Iris pigment epithelial cell (primary cell): ENCODE results near the gene CACHD1.
"Not testable (repeated sequence)": the region's sequence is repeated elsewhere in the genome, so short reads cannot be mapped to it uniquely, and the experiment has no call there.

Source experiments
- DNase-seq: peaks from one replicate; pipeline ENCODE4 v3.0.0-alpha.2; 2011; ENCODE audit warnings: low read depth

The CACHD1 gene

GRCh38 chr1:64594446-64594845, 124.5 kb downstream of the CACHD1 start:
- no peak for DNase-seq

DNA sequence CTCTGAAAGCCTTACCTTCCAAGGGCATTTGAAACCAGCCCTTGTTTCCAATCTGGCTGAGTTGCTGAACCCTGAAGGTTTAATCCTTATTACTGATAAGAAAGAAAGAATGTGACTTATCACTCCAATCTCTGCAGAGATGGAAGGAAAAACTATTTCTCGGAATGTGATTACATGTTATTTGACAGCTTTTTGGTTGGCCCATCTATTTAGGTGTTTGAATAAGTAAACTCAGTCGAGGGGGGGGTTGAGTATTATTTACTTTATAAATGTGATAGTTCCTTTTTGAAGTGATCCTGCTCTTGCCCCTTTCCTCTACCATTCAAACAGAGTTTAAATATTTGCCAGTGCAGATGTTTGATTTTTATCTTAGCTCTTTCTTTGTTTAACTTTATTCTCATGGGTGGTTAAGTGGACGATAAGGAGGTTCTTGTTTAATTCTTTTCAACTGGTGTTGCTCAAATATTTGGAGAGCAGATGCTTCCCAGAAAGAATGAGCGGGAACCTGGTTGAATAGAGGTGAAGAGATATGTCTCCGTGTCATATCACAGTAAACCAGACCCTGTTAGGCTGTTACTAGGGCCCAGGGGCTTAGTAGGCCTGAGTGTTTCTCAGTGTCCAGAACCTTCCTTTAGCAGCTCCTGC, 126.1 kb downstream of the CACHD1 start:
- DNase-seq: no peak

DNA sequence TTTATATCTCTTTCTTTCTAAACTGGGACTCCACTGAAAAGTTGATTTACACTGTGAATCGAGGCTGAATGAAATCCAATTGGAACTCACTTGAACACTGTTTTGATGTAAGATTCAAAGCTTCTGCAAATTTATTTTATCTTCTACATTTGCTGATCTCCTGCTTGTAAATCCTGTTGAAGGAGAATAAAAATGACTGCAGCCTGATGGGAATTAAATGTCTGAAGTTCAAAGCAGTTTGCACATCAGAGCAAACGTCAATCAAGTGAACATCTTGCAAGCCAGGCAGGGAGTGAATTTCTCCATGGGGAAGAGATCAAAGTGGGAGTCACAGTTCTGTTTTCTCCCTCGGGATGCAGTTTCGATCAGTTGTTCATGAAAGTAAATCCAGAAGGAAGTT, 127.2 kb downstream of the CACHD1 start:
- DNase-seq: no peak

DNA sequence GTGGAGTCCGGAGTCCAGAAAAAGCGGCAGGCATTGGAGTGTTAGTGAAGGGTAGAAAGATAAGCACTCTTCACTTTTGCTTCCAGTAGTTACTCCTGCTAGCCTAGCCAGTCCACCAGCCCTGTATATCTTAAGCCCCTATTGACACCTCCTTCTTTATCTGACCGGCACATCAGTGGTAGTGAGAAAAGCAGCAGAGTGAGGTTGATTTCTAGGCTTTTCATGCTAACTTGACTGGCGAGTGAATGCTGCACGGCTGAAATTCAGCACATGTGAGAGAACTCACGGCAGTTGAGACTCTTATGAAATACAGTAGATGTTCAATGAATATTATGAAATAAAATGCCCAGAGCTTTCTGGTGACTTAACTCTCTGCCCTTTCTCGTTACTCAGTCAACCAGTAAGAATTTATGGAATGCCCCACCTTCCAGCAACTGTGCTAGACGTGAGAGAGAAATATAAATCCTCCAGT, 128.2 kb downstream of the CACHD1 start:
- DNase-seq: peak; percentile 92

DNA sequence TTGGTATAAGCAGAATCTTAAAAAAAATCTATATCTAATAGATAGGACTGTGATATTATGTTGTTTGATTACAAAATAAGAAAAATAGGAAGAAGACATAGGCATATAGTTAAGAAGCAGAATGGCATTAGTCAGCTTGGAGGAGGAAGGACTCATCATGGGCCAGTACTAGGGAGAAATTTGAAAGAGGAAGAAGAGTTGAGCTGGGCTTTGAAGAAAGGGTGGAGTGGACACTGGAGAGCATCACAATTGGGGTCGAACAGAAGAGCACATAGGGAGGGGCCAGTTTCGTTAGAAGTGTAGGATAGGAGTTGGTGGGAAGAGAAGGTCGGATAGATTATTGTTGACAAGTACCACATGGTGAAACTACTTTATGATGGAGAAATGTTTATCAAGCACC, 129.3 kb downstream of the CACHD1 start:
- no peak for DNase-seq

DNA sequence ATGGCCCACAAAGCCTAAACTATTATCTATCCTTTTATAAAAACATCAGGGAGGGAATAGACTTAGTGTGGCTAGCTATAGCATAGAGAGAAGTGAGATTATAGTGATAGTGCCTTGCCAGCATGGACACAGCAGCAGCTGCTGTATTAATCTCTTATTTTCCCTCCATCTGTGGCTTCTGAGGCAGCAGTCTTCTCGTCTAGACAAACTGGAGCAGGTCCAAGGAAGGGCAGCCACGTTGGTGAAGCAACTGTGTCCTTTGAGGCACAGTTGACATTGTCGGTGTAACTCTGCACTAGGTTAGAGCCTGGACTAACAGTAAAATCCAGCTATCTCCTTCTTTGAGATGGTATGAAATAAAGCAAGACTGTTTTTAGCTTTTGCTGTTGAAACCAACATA, 131.3 kb downstream of the CACHD1 start:
- DNase-seq: no peak

DNA sequence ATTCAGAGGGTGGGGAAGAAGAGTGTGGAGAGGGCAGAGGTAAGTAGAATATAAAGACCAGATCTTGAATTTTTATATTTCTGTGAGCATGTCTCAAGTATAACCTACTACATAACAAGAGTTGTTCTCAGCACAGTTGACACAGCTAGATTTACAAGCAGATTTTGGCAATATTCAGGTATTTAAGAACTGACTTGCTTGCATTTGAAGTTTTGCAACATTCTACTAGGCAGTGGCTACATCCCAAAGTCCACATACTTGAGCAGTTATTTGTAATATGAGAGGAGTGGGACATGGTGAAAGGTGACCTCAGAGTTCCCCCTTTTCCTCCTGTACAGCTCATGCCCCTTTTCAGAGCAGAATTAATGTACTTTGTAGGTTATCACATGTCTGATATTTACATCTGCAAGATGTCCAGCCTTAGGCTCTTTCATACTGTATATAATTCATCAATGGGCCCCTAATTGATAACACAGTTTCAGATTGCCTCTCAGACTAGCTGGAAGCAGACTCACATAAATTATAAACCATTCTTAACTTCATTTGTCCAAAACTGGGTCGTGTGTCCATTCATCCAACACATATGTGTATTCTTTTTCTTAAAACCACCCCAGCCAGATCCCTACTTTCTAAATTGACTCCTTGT, 138.2 kb downstream of the CACHD1 start:
- peak; percentile 49 for DNase-seq

- DNase-seq: no peak
Observed at GRCh38 chr1:64608651-64609048, 138.7 kb downstream of the CACHD1 start.

- not testable (repeated sequence) for DNase-seq
Observed at GRCh38 chr1:64610950-64611349, 141.0 kb downstream of the CACHD1 start.

DNA sequence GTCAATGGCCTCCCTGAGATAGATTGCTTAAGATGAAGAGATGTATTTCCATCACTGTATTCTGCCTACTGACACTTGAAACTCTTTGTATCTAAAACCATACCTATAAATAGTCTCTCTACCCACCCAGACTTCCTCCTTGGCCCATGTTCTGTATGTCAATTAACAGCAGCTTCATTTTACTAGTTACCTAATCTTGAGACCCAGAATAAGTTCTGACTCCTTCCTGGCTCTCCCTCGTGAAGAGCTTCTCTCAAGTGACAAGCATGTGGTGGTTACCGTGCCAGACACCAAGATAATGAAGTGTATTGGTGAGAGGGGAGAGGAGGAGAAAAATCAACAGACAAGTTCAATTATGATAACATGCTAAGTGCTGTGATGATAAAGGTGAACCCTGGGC, 146.1 kb downstream of the CACHD1 start:
- DNase-seq: no peak

- peak; percentile 69 for DNase-seq
Observed at GRCh38 chr1:64623750-64624191, 153.8 kb downstream of the CACHD1 start.

DNA sequence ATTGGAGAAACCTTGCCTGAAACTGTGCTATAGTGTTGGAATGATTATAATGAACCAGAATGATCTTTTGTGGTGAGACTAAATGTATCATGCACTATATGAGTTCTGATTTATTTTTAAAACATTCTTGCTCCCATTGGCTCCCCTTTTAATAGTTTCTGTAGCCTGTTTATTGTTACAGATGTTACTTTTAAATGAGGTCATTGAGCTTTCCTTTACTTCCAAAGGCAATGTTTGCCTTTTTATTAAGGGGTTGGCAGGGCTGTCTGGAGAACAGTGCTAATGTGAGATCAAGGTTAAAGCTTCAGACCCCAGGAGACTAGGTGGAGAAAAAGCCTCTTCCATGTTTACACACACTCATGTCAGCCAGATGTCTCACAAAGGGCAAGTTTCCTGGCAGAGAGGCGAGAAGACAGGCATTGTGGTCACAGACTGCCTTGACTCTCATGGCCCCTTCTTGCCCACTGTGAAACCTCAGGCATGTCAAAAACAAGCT, 154.3 kb downstream of the CACHD1 start:
- peak; percentile 73 for DNase-seq

DNA sequence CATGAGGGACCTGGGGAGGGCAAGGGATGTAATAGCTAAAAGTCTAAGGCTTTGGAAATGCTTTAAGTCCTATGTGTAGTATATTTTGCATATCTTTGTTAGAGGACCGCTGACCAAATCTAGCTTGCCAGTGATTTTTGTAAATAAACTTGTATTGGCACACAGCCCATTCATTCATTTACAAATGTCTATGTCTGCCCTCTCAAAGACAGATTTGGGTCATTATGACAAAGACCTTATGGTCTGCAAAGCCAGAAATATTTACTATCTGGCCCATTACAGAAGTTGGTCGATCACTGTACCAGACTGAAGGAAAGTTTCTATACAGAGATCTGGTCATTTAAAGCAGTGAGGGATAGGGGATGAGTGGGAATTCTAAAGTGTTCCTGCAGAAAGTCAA, 154.9 kb downstream of the CACHD1 start:
- no peak for DNase-seq

DNA sequence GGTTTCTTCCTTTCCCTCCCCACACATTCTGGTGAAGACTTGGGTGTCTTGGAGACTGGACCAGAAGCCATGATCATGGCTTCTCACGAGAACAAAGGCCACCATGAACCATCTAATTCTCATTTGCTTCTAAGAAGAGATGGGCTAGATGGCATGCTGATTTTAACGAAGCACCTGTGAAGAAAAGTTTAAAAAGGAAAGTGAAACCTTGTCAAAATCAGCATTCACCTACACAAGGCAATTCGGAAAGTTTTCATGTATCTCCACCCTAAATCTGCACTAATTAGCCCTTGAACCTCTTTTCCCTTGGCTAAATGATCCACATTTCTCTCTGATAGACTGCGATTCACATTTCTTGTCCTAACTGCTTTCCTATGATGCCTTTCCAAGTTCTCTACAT, 160.7 kb downstream of the CACHD1 start:
- no peak for DNase-seq

- no peak for DNase-seq
Observed at GRCh38 chr1:64631346-64632034, 161.6 kb downstream of the CACHD1 start.

DNA sequence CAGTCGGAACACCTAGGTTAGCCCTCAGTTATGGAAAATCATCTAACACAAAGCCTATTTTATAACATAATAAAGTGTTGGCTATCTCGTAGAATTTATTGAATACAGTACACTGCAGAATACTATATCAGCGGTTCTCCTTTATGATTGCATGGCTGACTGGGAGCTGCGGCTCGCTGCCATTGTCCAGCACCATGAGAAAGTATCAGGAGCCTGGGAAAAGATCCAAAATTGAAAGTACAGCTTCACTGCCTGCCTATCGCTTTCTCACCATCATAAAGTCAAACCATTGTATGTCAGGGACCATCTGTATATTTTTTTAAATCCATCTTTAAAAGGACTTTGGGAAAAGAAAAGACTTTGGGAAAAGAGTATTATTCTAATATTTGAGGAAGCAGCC, 163.0 kb downstream of the CACHD1 start:
- DNase-seq: no peak

GRCh38 chr1:64645735-64646134, 175.8 kb downstream of the CACHD1 start:
- DNase-seq: no peak

GRCh38 chr1:64650411-64650810, 180.5 kb downstream of the CACHD1 start:
- peak; percentile 2 for DNase-seq

- no peak for DNase-seq
Observed at GRCh38 chr1:64651841-64652240, 181.9 kb downstream of the CACHD1 start.

GRCh38 chr1:64653466-64653865, 183.5 kb downstream of the CACHD1 start:
- DNase-seq: peak; percentile 6

DNA sequence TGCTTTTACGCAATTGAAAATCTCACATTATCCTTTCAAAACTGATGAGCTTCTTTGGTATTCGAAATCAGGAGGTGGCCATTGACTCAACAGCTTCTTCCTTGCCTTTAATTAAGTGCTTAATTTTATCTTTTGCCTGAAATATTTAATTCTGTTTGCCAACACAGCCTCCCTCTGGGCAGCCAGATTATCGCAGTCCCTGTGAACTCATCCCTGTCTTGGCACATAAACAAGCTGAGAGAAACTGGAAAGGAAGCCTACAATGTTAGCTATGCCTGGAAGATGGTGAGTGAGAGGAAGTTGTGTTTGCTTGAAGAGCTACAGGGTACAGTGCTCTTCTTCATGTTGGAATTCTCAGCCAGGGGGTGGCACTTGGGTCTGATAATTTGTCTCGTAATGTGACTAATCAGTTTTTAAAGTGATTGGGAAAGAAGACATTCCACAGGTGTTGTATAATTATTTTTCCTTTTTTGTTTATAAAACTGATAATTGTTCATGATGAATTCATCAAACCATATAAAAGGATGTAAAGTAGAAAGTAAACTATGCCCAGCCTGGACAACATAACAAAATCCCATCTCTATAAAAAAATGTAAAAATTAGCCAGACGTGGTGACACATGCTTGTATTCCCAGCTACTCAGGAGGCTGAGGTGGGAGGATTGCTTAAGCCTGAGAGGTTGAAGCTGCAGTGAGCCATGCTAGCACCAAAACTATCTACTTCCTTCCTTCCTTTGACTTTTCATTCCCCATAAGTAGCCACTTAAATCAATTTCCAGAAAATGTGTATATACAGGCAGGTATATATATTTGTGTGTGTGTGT, 184.8 kb downstream of the CACHD1 start:
- peak; percentile 18 for DNase-seq

- DNase-seq: no peak
Observed at GRCh38 chr1:64655861-64656260, 185.9 kb downstream of the CACHD1 start.
